NCI-H2029 treated with DMSO at 0.1 percent for 48 hours (cell line): ENCODE data around the gene NUP214.
A peak's percentile ranks its signal among the peaks of the same experiment; 100 is the strongest.
"Not testable (repeated sequence)": the region's sequence is repeated elsewhere in the genome, so short reads cannot be mapped to it uniquely, and the experiment has no call there.

ENCODE experiments used
- DNase-seq: peaks from one replicate; lab custom pipeline; 2025; lab: John Stamatoyannopoulos, UW

The NUP214 gene

DNA sequence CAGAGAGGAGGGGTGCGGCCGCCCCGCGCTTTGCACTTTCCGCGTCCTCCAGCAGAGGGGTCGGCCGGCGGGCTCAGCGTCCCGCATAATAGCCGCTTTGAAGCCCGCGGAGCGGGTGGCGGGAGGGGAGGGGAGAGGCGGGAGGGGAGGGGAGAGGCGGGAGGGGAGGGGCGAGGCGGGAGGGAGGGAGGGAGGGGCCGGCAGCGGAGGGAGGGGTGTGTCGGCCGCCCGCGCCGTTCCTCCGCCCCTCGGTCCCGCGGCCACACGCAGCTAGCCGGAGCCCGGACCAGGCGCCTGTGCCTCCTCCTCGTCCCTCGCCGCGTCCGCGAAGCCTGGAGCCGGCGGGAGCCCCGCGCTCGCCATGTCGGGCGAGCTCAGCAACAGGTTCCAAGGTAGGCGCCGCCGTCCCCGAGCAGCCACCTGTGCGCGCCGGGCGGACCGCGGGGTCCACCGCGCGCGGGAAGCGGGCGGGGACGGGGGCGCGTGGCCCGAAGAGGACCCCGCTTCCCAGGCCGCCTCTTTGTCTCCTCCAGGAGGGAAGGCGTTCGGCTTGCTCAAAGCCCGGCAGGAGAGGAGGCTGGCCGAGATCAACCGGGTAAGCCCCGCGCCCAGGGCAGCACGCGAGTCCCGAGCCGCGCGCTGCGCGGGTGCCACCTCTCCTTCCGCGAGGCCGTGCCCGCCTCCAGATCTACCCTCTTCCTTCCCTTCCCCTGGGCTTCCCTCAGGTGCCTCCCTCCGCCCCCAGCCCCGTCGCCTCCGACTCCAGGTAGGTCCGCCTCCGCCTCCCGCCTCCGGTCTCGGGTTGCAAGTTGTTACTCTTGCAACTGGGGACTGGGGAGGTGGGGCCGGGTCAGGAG, 28.9 kb upstream of the NUP214 start, which contains the start of gene AIF1L:
TSS of gene AIF1L (plus strand) at position 263 of the 857 bp plus-strand sequence. CDS start at position 362, 99 bp downstream.
- DNase-seq: peak; percentile 10

- no peak for DNase-seq
These were observed 28.0 kb upstream of the NUP214 start for GRCh38 chr9:131097126-131097947.

DNA sequence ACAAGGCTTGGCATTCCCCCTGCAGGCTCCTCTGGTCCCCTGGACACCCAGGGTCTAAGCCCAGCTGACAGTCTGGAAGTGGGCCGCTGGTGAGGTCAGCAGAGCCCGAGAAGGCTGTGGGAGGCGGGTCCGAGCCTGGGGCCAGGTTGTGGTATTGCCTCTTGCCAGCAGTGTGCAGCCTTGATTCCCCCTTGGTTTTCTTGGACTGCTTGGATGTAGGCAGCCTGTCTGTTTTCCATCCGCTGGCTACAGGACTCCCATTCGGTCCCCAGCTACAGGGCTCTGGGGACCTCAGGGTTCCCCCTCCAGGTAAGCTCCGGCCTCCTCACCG, 27.5 kb upstream of the NUP214 start:
- no peak for DNase-seq

DNA sequence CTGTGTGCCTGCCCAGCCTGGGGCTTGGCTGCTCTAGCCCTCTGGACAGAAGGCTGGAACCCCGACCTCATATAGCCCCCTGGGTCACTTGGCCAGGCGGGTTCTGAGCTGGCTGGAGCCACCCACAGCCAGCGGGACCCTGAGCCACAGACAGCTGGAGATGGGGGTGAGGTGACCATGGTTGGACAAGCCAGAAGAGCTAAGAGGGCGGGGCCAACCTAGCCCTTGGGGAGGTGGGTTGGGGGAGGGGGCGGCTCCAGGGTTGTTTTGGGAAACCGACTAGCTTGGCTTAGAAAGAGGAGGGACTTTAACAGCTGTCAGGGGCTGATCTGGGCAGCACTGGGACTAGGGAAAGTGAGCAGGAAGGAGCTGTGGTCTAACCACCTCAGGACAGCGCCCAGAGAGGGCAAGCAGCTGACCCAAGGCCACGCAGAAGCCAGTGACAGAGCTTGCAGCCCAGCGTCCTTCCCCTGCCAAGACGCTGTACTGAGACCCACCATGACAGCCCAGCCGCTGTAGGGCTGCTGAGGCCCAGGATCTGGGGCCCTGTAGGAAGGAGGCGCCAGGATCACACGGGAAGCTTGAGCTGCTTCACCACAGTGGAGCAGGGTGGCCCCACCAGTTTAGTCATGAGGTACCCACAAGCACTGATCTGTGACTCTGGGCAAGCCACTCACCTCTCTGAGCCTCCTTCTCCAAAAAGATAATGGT, 26.8 kb upstream of the NUP214 start:
- no peak for DNase-seq

DNA sequence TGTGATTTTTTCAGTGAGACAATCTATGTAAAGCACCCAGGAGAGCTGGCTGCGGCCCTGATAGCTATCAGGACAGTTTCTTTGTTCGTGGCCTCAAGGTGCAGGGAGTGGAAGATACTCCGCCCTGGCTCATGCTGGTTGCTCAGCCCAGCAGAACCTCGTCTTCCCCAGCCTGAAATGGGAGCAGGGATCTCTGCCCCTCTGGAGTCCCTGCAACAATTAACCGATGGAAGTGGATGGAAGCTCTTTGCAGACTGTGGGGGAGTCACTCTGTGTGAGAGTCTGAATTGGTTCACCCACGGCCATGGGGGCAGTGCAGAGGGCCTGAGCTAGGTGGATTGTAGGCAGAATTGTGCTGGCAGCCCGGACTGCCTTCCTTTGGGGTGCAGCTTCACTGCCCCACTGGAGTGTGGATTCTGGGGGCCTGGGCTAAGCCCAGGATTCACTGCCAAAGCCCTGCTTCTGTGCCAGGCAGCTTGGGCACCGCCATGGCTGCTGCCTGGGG, 26.2 kb upstream of the NUP214 start:
- DNase-seq: no peak

DNA sequence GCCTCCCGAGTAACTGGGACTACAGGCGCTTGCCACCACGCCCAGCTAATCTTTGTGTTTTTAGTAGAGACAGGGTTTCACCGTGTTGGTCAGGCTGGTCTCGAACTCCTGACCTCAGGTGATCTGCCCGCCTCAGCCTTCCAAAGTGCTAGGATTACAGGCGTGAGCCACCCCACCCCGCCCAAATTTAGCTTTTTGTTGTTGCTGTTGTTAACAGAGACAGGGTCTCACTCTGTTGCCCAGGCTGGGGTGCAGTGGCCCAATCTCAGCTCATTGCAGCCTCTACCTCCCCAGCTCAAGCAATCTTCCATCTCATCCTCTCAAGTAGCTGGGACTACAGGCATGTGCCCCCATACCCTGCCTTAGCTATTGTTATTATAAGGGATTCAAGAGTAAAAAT, 25.5 kb upstream of the NUP214 start:
- DNase-seq: not testable (repeated sequence)

- no peak for DNase-seq
These were observed 24.9 kb upstream of the NUP214 start for GRCh38 chr9:131100445-131100844.

GRCh38 chr9:131101207-131101964, 24.0 kb upstream of the NUP214 start:
- no peak for DNase-seq

- DNase-seq: no peak
These were observed 22.4 kb upstream of the NUP214 start for GRCh38 chr9:131103024-131103423.

DNA sequence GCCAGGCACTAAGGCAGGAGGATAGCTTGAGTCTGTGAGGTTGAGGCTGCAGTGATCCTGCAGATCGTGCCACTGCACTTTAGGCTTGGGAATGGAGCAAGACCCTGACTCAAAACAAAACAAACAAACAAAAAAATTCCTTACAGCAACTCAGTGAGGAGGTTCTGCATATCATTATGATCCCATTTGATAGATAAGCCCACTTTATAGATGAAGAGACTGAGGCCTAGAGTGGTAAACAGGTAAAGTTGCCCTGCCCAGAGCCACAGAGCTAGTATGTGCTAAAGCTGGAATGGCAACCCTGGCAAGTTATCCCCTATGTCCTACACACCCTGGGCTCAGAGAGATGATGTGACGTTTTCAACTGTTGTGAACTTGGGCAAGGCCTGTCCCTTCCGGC, 21.9 kb upstream of the NUP214 start:
- DNase-seq: no peak

- no peak for DNase-seq
These were observed 21.2 kb upstream of the NUP214 start for GRCh38 chr9:131104016-131104740.

- no peak for DNase-seq
These were observed 19.4 kb upstream of the NUP214 start for GRCh38 chr9:131105952-131106351.

- DNase-seq: no peak
These were observed 17.6 kb upstream of the NUP214 start for GRCh38 chr9:131107760-131108159.

DNA sequence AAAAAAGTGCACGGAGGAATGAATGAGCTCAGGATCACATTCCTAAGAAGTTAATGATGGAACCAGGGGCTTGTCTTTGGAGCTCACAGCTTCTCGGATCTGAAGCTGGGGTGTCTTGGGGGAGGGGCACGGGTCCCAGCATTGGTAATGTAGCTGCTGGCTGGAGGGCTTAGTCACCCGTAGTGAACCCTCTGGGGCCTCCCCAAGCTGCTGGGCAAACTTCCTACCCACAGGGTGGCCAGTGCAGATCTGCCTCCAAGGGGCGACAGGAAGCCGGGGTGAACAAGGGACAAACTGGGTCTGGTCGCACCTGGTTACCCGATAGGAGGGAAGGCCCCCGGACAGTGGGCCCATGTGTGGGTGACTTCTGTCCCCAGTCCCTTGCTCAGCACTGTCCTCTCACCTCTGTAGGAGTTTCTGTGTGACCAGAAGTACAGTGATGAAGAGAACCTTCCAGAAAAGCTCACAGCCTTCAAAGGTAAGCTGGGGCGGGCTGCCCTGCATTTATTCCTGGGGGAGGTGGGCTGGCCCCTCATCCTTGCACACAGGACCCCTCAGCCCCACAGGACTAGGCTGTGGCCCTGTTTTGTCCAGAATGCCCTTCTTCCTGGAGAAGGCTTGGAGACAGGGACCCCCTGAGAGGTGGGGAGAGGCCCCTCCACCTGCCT, 14.1 kb upstream of the NUP214 start:
- no peak for DNase-seq

DNA sequence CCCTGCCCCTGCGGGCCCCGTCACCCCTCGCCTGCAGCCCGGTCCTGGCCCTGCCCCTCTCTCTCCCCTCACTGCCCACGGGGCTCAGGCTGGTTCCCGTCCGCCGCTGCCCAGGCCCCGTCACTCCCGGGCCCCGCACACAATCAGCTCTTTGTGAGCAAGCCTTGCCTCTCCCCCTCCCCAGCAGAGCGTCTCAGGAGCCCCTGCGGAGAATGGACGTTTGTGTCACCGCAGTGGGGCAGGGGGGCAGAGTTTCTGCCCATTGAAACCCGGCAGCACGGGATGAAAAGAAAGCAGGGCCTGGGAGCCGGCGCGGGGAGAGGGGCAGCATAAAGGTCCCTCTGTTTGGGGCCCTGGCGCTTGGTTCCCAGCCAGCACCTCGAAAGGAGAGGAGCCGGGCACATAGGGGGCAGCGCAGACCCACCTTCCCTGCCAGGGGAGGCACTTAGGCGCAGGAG, 13.5 kb upstream of the NUP214 start:
- DNase-seq: no peak

- DNase-seq: no peak
These were observed 12.8 kb upstream of the NUP214 start for GRCh38 chr9:131112374-131113154.

DNA sequence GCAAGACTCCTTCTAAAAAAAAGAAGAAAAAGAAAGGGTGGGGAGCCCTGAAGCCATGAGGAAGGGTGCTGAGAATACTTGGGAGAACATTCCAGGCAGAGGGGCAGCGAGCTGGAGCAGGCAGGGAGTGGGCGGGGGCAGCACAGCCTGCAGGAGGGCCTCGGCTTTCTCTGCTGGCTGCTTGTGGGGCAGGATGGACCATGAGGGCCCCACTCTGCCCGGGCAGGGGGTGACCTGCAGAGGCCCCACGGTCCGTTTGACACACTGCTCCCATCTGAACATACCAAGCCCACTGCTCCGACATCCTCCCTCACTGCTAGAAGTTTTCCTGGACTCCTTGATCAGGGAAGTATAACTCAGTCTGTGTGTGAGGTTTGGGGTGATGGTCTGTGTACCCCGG, 11.7 kb upstream of the NUP214 start:
- no peak for DNase-seq

DNA sequence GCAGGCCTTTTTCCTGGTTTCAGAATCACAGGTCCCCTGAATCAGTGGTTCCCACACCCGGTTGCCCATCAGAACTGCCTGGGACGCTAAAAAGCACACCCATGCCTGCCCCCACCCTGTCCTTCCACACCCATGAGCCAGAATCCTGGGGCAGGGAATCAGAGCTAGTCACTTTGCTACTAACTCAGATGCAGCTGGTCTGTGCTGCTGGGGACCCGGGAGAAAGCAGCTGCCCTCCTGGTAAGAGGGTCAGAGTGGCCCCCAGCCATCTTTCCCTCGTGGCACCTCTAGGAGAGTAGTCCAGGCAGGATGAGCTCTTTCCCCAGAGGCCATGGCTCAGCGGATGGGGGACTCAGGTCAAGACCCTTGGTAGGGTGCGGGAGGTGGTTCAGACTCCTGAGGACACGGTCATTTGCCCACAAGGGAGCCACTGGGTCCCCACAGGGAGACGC, 11.3 kb upstream of the NUP214 start:
- DNase-seq: no peak

DNA sequence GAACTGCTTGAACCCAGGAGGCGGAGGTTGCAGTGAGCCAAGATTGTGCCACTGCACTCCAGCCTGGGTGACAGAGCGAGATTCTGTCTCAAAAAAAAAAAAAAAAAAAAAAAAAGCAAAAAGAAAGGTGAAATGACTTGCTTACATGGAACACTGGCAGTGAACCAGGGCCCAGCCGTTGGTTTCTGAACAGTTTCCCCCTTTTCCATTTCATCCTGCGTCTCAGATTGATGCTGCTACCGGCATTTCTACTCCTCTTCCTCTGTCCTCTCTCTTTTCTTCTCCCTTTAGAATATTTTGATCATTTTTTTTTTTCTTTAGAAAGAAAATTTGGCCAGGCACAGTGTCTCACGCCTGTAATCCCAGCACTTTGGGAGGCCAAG, 10.0 kb upstream of the NUP214 start:
- DNase-seq: not testable (repeated sequence)
